Heart left ventricle (tissue), 16 donors: ENCODE results near the gene PAX5. TPM values are rescaled to one million over a fixed set of nuclear protein-coding genes. Genes with fewer than 3 reads are reported as not detected.

Experiments
- ATAC-seq, 4 donors: fragments of 200-7000 bp; cut with Tn5 transposase; one replicate each; pipeline ENCODE4 v1.9.1; 2020 to 2022; ENCODE audit warnings: moderate library complexity in 4 of 4, mild to moderate bottlenecking in 3 of 4, moderate number of reproducible peaks in 1 of 4
- DNase-seq, 5 donors: peaks; one replicate each; pipeline ENCODE4 v3.0.0-alpha.2; 2020
- H3K27ac ChIP-seq, 12 donors: fragments of 200-600 bp; sonication (generic) in 4 of 12; one replicate each; pipeline versions ENCODE4 v1.5.0 to v1.8.0; 2016 to 2022; ENCODE audit warnings: mild to moderate bottlenecking in 2 of 12
- H3K27me3 ChIP-seq, 9 donors: fragments of 200-600 bp; sonication (generic) in 2 of 9; one replicate each; pipeline versions ENCODE4 v1.5.1 to v1.8.0; 2016 to 2022; ENCODE audit warnings: mild to moderate bottlenecking in 3 of 9
- H3K36me3 ChIP-seq, 9 donors: fragments of 200-600 bp; sonication (generic) in 2 of 9; one replicate each; pipeline versions ENCODE4 v1.5.0 to v1.8.0; 2018 to 2022; ENCODE audit warnings: mild to moderate bottlenecking in 2 of 9
- H3K4me1 ChIP-seq, 12 donors: fragments of 200-600 bp; sonication (generic) in 4 of 12; one replicate each; pipeline versions ENCODE4 v1.5.0 to v1.8.0; 2016 to 2022; ENCODE audit warnings: mild to moderate bottlenecking in 3 of 12
- H3K4me3 ChIP-seq, 12 donors: fragments of 200-600 bp; sonication (generic) in 4 of 12; one replicate each; pipeline versions ENCODE4 v1.5.0 to v1.8.0; 2017 to 2022; ENCODE audit warnings: mild to moderate bottlenecking in 9 of 12, moderate library complexity in 4 of 12
- H3K9me3 ChIP-seq, 12 donors: fragments of 200-600 bp; sonication (generic) in 4 of 12; one replicate each; pipeline versions ENCODE4 v1.5.0 to v1.8.0; 2016 to 2022; ENCODE audit warnings: mild to moderate bottlenecking in 1 of 12
- POLR2A ChIP-seq, 2 donors: fragments of 450-650 bp; IDR thresholded peaks; one replicate each; pipeline ENCODE4 v1.6.1; 2017; ENCODE audit warnings: antibody characterized with exemption in 2 of 2, mild to moderate bottlenecking in 2 of 2, moderate library complexity in 2 of 2
- WGBS, 4 donors: extraction: QIAGEN DNeasy Blood & Tissue Kit in 2 of 4; methylation state at CpG; one replicate each; pipeline versions ENCODE4 v1.1.5 to v1.1.7; 2013 to 2018; 5-methylcytosine and 5-hydroxymethylcytosine counted together
- intact Hi-C, 10 donors: fragments of 100-400 bp; cut with DNase I; formaldehyde crosslinking; loops; one replicate each; pipeline versions ENCODE4 v1.11.1 to v1.14.2; 2022
- polyA plus RNA-seq, 2 donors: library from polyadenylated mRNA; stranded (reverse); fragments of 200-250 nt; gene quantifications; one replicate each; pipeline ENCODE4 v1.2.3, GENCODE V29; 2013
- total RNA-seq, 9 donors: library from RNA; depleted of rRNA in 2 of 9; stranded (reverse); fragments of >200 nt in 2 of 9; fragmentation: NEBNext Ultra II Directional in 3 of 9; extraction: Animal tissue kit (Norgen Biotek cat#: 25700) in 3 of 9; gene quantifications; one replicate each; pipeline versions ENCODE4 v1.1.0 to v1.2.4, GENCODE V29; 2016 to 2023
- TF ChIP-seq, protein P1 (sequence below), 12 donors: fragments of 200-600 bp; sonication (generic) in 4 of 12; IDR thresholded peaks; one replicate each; pipeline versions ENCODE4 v1.5.0 to v1.8.0; 2018 to 2022; ENCODE audit warnings: antibody characterized with exemption in 12 of 12, mild to moderate bottlenecking in 5 of 12
- donor health status: ischemic (EF 13 %, LVEDD 7.1; RV severe dilation, severe dysfunction).
- donor health status: healthy with polysubstance abuse.
- donor health status: DM: no; HTN: yes; CAD: no.
- donor health status: DM: no; HTN: no; CAD: no.
- donor health status: ischemic (EF 25% LVEDD 6.9; RV normal size, moderate dysfunction).
- donor health status: ischemic (EF 25% LVEDD 5.7; RV mildly dilated, moderate dysfunction).
- donor health status: healthy.
- donor health status: DM: yes; HTN: yes; CAD: no.
- donor health status: ischemic (EF 35%, LVEDD 5.7; RV mildly dilated, moderate dysfunction).
- donor health status: nonischemic (EF 11% LVEDD 7.7; RV severe dilation, severe dysfunction).
- donor health status: DM: yes; HTN: yes; CAD: no.
- donor health status: PGD.
- donor health status: ischemic (EF 29% LVEDD 5.4; RV normal size, mild dysfunction).
- donor health status: nonischemic (EF 23%, LVEDD 6.1; RV moderate dilation, normal function).

PAX5 gene
- total and polyA plus RNA-seq, 11 donors = 0.01 to 0.37 (median 0.08) TPM; not detected in 7

DNA sequence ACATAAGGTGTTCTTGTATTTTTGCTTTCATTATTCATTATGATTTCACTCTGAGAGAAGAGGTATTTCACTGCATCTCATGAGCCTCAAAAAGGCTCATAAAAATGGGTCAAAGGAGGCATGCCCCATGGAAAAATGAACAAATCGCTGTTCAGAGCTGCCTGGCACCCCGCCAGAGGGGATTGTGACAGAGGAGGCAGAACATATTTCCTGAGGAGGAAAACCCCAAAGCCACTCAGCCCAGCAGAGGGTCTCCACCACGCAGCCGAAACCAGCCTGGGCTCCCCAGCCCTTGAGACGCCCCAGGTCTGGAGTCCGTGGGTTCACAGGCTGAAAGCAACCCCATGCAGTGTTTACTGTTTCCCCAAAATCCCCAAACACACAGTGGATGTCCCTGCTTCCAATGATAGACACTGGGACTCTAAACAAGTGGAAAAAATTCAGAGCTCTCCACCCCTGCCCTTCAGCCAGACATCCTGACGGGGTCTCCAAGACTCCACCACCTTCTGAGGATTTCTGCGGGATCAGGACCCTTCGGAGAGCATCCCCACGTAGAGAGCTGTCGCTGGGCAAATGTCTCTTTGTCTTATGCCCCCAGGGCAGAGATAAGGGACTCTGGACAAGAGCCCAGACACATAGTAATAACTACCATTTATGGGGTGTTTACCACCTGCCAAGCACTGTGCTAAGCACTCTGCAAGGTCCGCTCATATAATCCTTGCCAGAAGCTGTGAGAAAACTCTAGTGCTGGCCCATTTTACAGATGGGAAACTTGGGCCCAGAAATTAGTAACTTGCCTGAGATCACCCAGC, 122.3 kb downstream of the PAX5 start:
- WGBS, 4 donors = 68 to 80% (median 75%) methylated on average over 12 of the region's 12 CpGs
- intact Hi-C loops = no loop called here
- no peaks in the 10 kb centered on the region for H3K36me3 ChIP-seq
- TF ChIP-seq, protein P1, sequence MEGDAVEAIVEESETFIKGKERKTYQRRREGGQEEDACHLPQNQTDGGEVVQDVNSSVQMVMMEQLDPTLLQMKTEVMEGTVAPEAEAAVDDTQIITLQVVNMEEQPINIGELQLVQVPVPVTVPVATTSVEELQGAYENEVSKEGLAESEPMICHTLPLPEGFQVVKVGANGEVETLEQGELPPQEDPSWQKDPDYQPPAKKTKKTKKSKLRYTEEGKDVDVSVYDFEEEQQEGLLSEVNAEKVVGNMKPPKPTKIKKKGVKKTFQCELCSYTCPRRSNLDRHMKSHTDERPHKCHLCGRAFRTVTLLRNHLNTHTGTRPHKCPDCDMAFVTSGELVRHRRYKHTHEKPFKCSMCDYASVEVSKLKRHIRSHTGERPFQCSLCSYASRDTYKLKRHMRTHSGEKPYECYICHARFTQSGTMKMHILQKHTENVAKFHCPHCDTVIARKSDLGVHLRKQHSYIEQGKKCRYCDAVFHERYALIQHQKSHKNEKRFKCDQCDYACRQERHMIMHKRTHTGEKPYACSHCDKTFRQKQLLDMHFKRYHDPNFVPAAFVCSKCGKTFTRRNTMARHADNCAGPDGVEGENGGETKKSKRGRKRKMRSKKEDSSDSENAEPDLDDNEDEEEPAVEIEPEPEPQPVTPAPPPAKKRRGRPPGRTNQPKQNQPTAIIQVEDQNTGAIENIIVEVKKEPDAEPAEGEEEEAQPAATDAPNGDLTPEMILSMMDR (IDR thresholded peaks at IDR 0.05) = no peak
- TF ChIP-seq POLR2A (IDR thresholded peaks at IDR 0.05) = no peak
- ATAC-seq (no peak), DNase-seq (no peak)
- no peak overlapping the region for H3K27ac ChIP-seq
- H3K4me3 ChIP-seq = no peak overlapping the region
- no peaks in the 10 kb centered on the region for H3K4me1 ChIP-seq
- peaks cover 0 to 16% (median 0%) of the 10 kb centered on the region in 12 donors for H3K9me3 ChIP-seq
- peaks cover 0 to 74% (median 26%) of the 10 kb centered on the region in 9 donors for H3K27me3 ChIP-seq

GRCh38 chr9:36911037-36911436, 123.0 kb downstream of the PAX5 start:
- Histone ChIP-seq H3K4me1 (no peaks in the 10 kb centered on the region), H3K27me3 (peaks cover 0 to 78% (median 30%) of the 10 kb centered on the region in 9 donors), H3K36me3 (no peaks in the 10 kb centered on the region), H3K4me3 (no peak overlapping the region), H3K9me3 (peaks cover 0 to 11% (median 0%) of the 10 kb centered on the region in 12 donors), H3K27ac (no peak overlapping the region)
- DNase-seq (no peak), ATAC-seq (no peak)
- TF ChIP-seq, protein P1 (IDR thresholded peaks at IDR 0.05) = no peak
- no peak for TF ChIP-seq POLR2A (IDR thresholded peaks at IDR 0.05)
- WGBS, 4 donors = 65 to 84% (median 75%) methylated on average over 6 of the region's 6 CpGs
- intact Hi-C loops = no loop called here

DNA sequence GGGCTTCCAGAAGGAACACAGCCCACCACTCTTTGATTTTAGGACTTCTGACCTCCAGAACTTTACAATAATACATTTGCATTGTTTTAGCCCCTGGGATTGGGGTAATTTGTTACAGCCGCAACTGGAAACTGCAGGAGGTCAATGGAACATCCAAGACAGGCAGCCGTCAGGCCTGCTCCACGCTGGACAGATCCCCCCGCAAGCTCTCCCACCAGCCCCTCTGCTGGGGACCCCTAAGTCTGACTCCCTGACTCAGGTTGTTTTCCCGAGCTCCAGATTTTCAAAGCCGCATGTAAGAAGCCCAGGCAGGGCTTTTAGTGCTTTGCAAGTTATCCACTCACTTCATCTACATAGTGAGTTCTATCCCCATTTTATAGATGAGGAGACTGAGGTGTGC, 127.6 kb downstream of the PAX5 start:
- Histone ChIP-seq H3K4me1 (no peaks in the 10 kb centered on the region), H3K36me3 (no peaks in the 10 kb centered on the region), H3K27me3 (peaks cover 0 to 56% (median 18%) of the 10 kb centered on the region in 9 donors), H3K27ac (no peak overlapping the region), H3K9me3 (no peaks in the 10 kb centered on the region), H3K4me3 (no peak overlapping the region)
- ATAC-seq (no peak), DNase-seq (no peak)
- WGBS, 4 donors = 63 to 71% (median 66%) methylated on average over 6 of the region's 6 CpGs
- TF ChIP-seq POLR2A (IDR thresholded peaks at IDR 0.05) = no peak
- TF ChIP-seq, protein P1 (IDR thresholded peaks at IDR 0.05) = no peak
- intact Hi-C loops = no loop called here

DNA sequence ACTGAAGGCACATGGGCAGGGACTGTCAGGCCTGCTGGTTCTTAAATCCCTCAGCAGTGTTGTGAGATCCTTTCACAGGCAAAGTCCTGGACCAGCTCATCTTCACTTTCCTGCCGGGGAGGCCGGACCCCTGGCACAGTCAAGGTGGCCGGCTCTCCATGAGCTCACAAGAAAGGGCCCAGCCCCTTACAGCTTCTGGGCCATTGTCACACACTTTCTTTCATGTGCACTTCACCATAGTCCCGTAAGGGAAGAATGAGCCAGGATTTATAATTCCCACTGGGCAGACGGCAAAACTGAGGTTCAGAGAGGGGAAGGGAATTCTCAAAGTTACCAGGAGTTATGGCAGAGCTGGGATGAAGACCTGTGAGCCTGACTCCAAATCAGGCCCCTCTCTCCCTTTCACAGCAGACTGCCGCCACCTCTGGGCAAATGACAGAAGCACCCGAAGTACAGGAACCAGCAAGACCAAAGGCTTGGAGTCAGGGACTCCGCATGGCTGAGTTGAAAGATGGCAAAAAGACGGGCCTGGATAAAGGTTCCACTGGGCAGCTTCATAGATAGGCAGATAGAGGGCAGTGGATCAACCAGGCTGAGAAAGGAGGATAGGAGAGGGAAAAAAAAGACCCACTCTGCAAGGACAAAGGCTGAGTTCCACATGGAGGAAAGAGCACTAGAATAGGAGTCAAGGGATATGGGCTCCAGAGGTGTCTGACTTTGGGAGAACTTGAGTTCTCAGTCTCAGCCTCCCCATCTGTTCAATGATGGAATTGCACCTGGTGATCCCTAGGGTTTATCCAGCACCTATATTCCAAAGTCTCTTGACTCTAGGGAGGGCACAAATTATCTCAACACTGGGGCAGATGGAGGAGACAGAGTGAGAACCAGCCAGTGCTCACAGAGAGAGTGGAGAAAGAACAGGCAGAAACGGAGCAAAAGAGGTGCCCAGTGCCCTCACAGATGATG, 128.7 kb downstream of the PAX5 start:
- no peaks in the 10 kb centered on the region for H3K9me3 ChIP-seq
- no peak overlapping the region for H3K4me3 ChIP-seq
- H3K27ac ChIP-seq = no peak overlapping the region
- WGBS, 4 donors = 70 to 81% (median 72%) methylated on average over 10 of the region's 10 CpGs
- TF ChIP-seq POLR2A (IDR thresholded peaks at IDR 0.05) = no peak
- TF ChIP-seq, protein P1 (IDR thresholded peaks at IDR 0.05) = no peak
- H3K27me3 ChIP-seq = peaks cover 0 to 55% (median 8%) of the 10 kb centered on the region in 9 donors
- DNase-seq (no peak), ATAC-seq (no peak)
- intact Hi-C loops = no loop called here
- no peaks in the 10 kb centered on the region for H3K36me3 ChIP-seq
- H3K4me1 ChIP-seq = no peaks in the 10 kb centered on the region
